Brain microvascular endothelial cell (primary cell): ENCODE data around the gene COCH.

Source experiments
- DNase-seq: peaks from one replicate; pipeline ENCODE4 v3.0.0-alpha.2; 2020
- H3K27ac ChIP-seq: fragments of 250-450 bp; sonication (Bioruptor Pico); 2 replicates; pipeline ENCODE4 v1.5.1; 2020; ENCODE audit warnings: mild to moderate bottlenecking, moderate library complexity
- H3K27me3 ChIP-seq: fragments of 250-450 bp; sonication (Bioruptor Pico); replicated peaks from 2 replicates; pipeline ENCODE4 v1.5.1; 2020; ENCODE audit warnings: mild to moderate bottlenecking
- H3K36me3 ChIP-seq: fragments of 250-450 bp; sonication (Bioruptor Pico); replicated peaks from 2 replicates; pipeline ENCODE4 v1.5.1; 2020; ENCODE audit warnings: mild to moderate bottlenecking
- H3K4me3 ChIP-seq: 2 replicates; pipeline ENCODE4 v1.5.1; 2011; ENCODE audit warnings: low read depth, mild to moderate bottlenecking, control low read depth, low read length, moderate library complexity
- CTCF ChIP-seq: IDR thresholded peaks from 2 replicates; pipeline ENCODE4 v1.5.1; 2011; ENCODE audit warnings: low read depth, mild to moderate bottlenecking, moderate library complexity, low read length, control low read depth, inconsistent platforms; ENCODE audit errors: missing control alignments
- in situ Hi-C: cut with HindIII; loops from 2 replicates; pipeline ENCODE4 v1.10.0; 2017; ENCODE audit warnings: low sequenced_read_pairs, low pct_ligation_motif_present

COCH gene

GRCh38 chr14:30869551-30870155 is 4.7 kb upstream of the COCH start:
- DNase-seq: no peak
- Histone ChIP-seq H3K27me3 (peaks cover 4% of the 10 kb centered on the region), H3K36me3 (no peaks in the 10 kb centered on the region), H3K27ac (no peak overlapping the region), H3K4me3 (no peak overlapping the region)
- TF ChIP-seq CTCF: no peak
- in situ Hi-C loops: no loop called here

DNA sequence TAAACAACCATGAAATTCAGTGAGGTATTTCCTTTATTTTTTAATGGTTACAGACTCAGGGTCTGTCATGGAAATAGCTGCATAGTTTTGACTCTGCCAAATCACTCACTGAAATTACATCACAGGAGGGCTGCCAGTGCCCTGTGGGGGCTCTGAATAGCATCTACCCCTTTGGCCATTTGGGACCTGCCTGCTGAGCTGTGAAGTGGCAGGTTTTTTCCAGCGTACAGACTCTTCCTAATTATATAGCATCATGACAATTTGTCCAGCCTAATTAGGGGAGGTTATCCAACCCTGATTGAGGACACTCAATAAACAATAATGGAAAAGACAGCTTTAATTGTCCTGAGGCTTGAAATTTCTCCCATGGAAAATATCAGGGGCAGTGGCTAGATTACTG is 1.8 kb upstream of the COCH start:
- H3K27me3 ChIP-seq: peaks cover 11% of the 10 kb centered on the region
- in situ Hi-C loops: no loop called here
- no peak overlapping the region for H3K4me3 ChIP-seq
- H3K36me3 ChIP-seq: no peaks in the 10 kb centered on the region
- no peak overlapping the region for H3K27ac ChIP-seq
- TF ChIP-seq CTCF: no peak
- DNase-seq: no peak

- Histone ChIP-seq H3K27me3 (peaks cover 11% of the 10 kb centered on the region), H3K36me3 (no peaks in the 10 kb centered on the region), H3K4me3 (peak overlapping the region; percentile 56), H3K27ac (no peak overlapping the region)
- TF ChIP-seq CTCF: no peak
- DNase-seq: no peak
- in situ Hi-C loops: no loop called here
Observed at GRCh38 chr14:30873308-30874119, 845 bp upstream of the COCH start.

GRCh38 chr14:30874999-30875787 is 834 bp downstream of the COCH start:
- H3K4me3 ChIP-seq: peak overlapping the region; percentile 56
- no peak for DNase-seq
- no peak for TF ChIP-seq CTCF
- peaks cover 11% of the 10 kb centered on the region for H3K27me3 ChIP-seq
- no peaks in the 10 kb centered on the region for H3K36me3 ChIP-seq
- in situ Hi-C loops: no loop called here
- H3K27ac ChIP-seq: no peak overlapping the region

- Histone ChIP-seq H3K27ac (no peak overlapping the region), H3K36me3 (no peaks in the 10 kb centered on the region), H3K27me3 (peaks cover 11% of the 10 kb centered on the region), H3K4me3 (no peak overlapping the region)
- TF ChIP-seq CTCF: no peak
- no peak for DNase-seq
- in situ Hi-C loops: no loop called here
Observed at GRCh38 chr14:30875788-30876053, 1.4 kb downstream of the COCH start.
